SIG-M5 treated with dmso at 0.1 percent for 504 hours (cell line): ENCODE results near the gene TBC1D16.

Source experiments
- DNase-seq: peaks from one replicate; lab custom pipeline; 2025; ENCODE audit not compliant: unreplicated experiment; lab: John Stamatoyannopoulos, UW

TBC1D16 gene, protein sequence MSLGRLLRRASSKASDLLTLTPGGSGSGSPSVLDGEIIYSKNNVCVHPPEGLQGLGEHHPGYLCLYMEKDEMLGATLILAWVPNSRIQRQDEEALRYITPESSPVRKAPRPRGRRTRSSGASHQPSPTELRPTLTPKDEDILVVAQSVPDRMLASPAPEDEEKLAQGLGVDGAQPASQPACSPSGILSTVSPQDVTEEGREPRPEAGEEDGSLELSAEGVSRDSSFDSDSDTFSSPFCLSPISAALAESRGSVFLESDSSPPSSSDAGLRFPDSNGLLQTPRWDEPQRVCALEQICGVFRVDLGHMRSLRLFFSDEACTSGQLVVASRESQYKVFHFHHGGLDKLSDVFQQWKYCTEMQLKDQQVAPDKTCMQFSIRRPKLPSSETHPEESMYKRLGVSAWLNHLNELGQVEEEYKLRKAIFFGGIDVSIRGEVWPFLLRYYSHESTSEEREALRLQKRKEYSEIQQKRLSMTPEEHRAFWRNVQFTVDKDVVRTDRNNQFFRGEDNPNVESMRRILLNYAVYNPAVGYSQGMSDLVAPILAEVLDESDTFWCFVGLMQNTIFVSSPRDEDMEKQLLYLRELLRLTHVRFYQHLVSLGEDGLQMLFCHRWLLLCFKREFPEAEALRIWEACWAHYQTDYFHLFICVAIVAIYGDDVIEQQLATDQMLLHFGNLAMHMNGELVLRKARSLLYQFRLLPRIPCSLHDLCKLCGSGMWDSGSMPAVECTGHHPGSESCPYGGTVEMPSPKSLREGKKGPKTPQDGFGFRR

DNA sequence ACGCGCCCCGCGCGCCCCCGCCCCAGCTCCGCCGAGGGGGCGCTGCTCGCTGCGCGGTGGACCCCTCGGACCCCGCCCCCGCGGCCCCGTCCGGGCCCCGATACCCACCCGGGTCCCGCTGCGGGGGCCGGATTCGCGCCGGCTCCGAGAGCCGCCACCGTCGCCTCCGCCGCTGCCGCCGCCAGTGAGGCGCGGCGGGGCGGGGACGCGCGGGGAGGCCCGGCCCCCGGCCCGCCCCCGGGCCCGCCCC is at the start of gene TBC1D16:
TSS of gene TBC1D16 (minus strand) at position 186 of the 250 bp plus-strand sequence. CDS start 22,325 bp downstream, outside the sequence.
- DNase-seq: no peak

DNA sequence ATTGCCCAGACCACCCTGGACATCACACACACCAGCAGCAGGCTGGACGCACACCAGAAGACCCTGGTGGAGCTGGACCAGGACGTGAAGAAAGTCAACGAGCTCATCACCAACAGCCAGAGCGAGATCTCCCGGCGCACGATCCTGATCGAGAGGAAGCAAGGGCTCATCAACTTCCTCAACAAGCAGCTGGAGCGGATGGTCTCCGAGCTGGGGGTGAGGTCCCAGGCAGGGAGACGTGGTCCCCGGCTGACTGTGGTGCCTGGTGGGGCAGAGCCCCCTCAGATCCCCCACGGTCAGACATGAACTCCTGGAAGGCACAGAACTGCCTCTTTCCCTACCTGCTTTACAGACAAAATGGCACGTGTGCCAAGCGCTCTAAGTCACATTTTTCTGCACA is 49.1 kb upstream of the TBC1D16 start:
- DNase-seq: no peak

DNA sequence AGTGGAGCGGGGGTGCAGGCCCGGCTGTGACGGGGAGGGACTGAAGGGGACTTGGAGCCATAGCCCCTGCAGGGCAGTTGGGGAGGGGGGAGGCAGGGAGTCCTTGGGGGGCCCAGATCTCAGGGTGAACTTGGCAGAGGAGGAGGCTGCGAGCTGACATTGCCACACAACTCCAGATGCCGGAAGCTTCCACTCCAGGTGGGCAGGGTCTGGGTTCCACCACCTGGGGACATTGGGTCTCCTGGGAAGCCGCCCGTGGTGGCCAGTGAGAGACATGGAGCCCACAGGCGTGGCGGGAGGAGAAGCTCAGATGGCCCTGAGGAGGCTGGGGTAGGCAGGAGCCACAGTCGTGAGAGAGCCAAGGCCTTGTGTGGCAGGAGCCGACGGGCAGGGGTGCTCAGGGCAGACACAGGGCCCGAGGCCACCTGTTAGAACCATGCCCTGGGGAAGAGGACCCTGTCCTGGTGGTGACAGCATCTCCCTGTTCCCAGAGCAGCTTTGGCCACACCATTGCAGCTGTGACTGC is 47.5 kb upstream of the TBC1D16 start:
- no peak for DNase-seq

DNA sequence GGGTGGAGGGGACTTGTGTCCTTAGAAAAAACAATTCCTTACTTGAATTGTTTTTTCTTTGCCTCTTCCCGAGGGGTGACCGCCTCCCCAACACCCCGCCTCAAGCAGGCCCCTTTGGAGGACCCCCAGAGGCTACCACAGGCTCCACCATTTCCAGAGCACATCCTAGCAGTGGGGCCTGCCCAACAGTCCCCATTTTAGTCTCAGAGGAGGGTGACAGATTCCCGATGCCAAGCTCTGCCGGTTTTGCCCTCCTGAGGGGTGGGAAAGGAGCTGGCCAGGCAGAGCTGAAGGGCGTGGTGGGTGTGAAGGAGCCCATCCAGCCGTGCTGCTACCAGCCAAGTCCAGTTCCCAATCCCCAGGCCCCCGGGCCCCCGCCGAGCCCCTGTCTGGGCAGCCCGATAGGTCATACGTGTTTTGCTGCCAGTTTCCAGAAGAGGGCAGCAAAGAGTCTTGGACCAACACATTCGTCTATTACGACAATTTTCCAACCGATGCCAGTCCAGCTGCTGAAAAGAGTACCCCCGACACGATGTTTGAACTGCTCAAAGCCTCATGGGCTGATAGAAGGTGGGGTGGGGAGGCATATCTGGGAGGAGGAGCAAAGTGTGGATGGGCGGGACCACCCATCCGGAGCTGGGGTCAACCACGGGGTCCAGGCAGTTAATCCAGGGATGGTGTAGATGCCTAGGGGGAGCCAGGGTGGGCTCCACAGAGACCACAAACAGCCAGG is 46.9 kb upstream of the TBC1D16 start:
- peak; percentile 81 for DNase-seq

DNA sequence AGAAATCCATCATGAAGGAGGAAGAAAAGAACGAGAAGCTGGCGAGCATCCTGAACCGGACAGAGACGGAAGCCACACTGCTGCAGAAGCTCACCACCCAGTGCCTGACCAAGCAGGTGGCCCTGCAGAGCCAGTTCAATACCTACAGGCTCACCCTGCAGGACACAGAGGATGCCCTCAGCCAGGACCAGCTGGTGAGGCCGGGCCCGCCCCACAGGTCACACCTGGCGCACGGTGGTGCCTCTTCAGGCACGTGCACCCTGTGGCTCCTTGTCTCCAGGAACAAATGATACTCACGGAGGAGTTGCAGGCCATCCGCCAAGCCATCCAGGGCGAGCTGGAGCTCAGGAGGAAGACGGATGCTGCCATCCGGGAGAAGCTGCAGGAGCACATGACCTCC is 45.9 kb upstream of the TBC1D16 start:
- DNase-seq: no peak

DNA sequence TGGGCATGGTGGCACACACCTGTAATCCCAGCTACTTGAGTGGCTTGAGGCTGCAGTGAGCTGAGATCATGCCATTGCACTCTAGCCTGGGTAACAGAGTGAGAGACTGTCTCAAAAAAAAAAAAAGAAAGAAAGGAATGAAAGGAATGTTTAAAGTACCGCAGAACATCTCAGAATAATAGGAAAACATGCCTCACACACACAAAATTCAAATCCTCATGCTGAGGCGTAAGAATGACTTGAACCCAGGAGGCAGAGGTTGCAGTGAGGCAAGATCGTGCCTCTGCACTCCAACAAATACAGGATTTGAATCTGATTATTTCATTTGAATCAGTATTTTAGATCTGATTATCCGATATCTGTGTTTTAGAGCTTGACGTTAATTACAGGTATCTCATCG is 44.4 kb upstream of the TBC1D16 start:
- no peak for DNase-seq

DNA sequence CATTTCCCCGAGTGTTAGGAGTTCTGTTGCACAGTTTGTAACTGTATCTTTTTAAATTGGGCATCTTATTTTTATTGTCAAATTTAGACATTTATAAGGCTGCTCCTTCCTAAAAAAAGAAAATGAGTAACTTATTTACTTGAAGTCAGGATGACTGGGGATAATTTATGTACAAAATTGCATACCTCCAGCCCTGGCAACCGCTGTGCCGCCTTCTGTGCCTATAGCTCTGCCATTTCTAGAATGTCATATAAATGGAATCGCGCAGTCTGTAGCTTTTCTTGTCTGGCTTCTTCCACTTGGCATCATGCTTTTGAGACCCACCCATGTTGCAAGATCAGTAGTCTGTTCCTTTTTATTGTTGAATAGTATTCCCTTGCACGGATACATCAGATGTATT is 36.7 kb upstream of the TBC1D16 start:
- DNase-seq: no peak

DNA sequence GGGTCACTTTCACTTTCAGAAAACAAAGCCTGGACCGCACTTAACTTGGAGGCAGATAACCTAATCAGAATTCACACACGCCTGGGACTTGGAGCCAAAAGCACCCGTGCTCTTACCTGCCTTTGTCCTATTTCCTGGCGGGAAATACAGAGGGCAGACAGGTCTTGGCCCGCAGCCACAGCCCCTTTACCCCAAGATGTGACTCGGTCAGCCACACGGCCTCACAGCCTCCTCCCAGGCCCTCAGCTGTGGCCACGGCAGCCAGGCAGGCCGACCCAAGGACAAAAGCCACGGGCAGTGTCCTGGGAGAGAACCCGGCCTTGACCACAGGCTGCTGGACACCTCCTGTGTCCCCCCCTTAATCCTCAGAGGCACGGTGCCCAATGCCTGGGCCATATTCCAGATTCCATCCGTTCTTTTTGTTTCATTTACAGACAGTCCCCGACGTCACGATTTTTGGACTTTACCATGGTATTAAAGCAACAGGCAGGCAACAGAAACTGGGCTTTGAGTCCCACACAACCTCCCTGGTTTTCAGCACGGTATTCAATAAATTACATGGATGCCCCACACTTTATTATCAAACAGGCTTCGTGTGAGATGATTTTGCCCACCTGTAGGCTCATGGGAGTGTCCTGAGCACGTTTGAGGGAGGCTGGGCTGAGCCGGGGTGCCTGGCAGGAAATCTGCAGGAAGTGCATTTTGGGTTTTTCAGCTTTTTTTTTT is 35.6 kb upstream of the TBC1D16 start:
- DNase-seq: no peak

DNA sequence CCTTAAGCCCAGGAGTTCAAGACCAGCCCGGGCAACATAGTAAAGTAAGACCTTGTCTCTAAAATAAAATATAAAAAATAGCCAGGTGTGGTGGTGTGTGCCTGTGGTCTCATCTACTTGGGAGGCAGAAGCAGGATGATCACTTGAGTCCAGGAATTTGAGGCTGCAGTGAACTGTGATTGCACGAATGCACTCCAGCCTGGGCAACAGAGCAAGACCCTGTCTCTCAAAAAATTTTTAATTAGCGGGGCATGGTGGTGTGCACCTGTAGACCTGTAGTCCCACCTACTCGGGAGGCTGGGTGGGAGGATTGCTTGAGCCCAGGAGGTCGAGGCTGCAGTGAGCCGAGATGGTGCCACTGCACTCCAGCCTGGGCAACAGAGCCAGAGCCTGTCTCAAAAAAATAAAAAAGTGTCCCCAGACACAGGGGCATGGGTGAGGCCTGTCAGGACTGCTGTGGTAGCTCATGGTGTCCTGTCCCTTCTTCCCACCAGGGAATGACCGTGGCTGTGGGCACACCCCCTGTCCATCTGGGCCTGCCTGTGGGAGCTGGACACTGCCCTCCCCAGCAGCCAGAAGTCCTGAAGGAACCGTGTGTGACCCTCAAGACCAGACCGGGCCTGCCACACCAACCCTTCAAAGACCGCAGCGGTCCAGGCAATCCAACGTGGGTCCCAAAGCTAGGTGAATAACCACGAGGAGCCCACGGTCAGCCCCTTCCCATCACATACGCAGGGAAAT is 34.9 kb upstream of the TBC1D16 start:
- no peak for DNase-seq

DNA sequence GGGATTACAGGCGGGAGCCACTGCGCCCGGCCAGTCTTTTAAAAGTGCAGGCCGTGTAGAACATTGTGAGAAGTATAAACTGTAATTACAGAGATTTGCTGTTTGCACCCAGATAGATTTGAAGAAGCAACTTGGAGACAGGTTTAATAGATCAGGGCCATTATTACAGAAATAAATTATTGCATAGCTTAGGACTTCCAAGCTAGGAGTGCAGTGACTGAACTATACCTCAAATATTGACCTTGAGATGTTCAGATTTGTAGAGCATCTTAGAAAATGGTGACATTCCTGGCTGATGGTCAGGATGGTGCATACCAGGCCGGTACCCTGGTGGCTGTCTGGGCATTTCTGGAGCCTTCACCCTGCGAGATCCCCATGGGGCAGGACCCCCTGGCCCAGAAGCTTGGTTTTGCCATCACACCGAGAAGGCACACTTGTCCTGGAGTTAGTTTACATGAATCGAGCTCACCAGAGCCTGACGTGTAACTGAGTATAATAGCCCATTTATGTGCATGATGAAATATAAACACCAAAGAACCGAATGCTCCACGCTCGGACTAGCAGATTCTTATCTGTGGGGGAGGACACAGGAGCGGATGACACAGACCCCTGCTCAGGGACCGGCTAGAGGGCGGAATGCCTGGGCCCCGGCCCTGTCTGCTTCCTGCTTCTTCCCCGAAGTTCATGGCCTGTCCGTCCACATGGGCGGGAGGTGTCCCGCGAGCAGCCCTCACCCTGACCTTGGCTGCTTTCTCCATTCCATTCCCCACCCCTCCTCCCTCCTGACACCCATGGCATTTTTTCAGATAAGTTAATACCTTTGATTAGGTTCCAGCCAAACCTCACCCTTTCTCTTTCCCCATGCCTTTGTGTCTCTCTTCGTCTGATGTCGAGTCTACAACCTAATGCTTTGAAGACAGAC is 32.9 kb upstream of the TBC1D16 start:
- no peak for DNase-seq

DNA sequence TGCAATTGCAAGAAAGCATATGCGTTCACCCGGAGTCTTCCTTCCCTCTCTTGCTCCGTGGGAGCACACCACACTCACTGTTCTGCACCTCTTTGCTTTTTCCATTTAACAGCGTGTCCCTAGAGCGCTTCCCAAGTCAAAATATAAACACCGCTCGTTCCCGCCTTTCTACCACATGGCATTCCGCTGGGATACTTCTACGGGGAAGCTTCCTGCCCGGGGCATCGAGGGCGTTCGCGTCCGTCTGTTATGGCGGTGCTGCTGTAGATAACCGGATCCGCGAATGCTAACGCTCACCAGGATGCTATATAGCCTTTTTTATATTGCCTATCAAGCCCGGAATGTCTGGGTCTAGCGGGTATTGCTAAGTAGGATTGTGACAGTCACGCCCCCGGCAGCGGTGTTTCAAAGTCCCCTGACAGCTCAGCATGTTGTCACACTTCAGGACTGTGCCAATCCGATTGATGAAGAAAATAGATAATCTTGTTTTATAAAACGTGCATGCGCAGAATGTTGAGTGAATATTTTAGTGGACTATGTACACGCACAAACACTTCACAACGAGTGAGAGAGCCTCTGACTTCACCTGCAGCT is 31.8 kb upstream of the TBC1D16 start:
- no peak for DNase-seq

DNA sequence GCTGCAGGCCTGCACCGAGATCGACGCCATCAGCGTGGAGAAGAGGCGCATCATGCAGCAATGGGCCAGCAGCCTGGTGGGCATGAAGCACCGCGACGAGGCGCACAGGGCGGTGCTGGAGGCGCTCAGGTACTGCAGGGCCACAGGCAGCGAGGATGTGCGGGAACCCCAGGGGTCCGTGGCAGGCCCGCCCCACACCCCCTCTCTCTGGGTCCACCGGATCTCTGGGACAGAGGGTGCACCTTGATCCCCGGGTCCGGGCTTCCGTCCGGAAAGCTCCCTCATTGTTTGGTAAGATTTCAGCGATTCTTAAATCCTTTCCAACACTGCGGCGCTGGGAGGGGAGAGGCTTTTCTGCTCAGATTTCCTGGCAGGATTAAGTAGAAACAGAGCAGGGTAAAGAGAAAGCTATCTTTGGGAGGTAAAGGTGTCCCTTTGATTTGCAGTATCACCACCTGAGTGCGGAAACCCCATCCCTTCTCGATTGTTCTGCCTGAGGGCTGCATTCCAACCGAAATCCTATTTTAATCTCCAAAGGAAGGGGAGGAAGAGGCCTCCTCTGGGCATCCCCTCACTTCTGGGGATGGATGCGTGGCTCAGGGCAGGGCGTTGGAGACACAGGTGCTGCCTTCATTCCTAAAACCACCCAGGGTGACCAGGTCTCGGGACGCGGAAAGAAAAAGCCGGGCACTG is 30.0 kb upstream of the TBC1D16 start:
- no peak for DNase-seq

DNA sequence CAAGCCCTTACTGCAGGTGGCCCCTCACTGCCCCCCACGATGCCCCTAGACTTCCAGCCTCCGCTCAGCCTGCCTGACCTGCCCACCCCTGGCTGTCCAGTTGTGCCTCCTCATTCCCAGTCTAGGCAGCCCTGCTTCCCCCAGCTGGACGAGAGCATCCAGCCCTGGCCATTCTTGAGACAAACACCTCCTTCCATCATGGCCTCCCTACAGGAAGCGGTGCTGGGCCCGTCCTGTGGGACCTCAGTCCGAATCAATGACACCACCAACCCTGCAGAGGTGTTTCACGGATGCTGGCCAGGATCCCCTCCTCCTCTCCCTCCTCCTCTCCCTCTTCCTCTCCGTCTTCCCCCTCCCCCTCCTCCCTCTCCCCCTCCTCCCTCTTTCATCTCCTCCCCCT is 29.0 kb upstream of the TBC1D16 start:
- no peak for DNase-seq

DNA sequence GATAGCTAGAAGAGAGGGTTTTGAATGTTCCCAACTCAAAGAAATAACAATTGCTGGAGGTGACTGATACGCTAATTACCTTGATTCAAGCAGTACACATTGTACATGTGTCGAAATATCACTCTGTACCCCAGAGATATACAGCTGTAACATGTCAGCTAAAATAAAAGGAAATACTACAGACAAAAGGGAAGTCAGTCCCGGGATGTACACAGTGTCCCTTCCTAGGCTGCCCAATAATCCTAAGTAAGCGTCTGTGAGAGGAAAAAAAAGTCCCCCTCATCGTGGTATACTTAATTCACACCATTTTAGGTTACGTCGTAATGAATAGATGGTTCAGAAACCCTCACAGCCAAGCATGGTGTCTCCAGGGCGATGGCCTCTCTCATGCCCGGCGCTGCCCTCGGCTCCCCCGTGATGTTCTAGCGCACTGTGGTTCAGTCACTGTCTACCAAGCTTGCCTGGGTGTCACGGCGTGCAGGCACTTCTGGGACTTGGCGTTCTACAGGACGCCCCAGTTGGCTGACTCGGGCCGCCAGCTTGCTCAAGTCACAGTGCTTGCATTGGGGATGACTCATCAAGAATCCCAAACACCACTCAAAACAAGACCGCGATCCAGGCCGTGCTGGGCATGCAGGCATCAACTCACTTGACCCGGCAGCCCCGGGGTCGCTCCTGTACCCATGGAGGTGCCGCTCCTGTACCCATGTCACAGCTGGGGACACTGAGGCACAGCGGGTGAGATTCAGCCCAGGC is 28.3 kb upstream of the TBC1D16 start:
- peak; percentile 73 for DNase-seq

DNA sequence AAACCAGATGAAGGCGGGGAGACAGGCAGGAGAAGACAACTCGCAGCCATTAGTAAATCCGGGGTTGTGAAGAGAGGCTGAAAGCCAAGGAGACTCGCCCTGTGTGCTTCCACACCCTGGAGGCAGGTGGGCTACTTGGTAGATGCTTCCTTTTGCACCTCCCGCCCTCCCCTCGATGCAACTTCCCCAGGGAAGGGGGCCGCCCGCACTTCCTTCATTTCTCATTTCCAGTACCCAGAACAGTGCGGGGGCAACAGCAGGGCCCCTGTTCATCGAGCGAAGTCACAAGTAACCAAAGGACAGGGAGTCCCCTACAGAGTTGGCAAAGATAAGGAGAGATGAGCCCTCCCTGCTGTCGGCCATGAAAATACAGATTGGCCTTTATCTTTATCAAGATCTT is 25.7 kb upstream of the TBC1D16 start:
- no peak for DNase-seq

DNA sequence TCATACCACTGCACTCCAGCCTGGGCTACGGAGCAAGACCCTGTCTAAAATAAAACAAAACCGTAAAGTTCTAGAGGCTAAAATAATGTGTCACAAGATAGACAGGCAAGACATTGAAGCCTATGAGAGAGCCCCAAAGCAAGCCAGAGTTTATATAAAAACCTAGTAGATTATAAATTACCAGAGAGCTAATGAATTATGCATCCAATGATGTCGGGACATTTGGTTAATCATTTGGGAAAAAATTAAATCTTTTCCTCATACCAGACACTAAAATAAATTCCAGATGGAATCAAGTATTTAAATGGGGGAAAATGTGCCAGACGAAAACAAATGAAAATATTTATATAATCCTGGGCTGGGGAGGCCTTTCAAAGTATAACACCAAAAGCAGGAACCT is 25.0 kb upstream of the TBC1D16 start:
- no peak for DNase-seq

DNA sequence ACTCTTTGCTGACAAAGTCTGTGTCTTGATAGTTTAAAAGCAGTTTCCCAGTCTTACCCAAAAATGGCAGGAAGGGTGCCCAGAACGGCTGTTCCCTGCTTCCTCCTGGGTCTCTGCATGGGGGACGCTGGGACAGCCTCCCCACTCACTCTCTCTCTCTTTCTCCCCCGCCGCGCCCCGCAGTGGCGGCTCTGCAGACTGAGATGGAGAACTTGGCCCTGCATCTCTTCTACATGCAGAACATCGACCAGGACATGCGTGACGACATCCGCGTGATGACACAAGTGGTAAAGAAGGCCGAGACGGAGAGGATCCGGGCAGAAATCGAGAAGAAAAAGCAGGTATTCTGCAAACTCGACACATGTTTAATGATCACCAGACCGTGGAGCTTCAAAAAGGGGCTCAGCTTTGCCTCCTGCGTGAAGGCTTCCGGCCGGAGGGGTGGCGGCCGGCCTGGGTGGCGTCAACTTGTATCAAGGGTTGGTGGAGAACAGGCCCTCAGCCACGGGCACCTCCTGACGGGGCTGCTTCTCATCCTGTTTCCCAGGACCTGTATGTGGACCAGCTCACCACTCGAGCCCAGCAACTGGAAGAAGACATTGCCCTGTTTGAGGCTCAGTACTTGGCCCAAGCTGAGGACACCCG is 22.8 kb upstream of the TBC1D16 start:
- no peak for DNase-seq
